GM21528 (cell line): ENCODE data around the gene KLF9.

Source experiments
- ATAC-seq: cut with Tn5 transposase; IDR thresholded peaks from one replicate; pipeline ENCODE4 v1.9.1; 2021; ENCODE audit warnings: mild to moderate bottlenecking, moderate library complexity; ENCODE audit not compliant: unreplicated experiment, low FRiP score

Gene KLF9

DNA sequence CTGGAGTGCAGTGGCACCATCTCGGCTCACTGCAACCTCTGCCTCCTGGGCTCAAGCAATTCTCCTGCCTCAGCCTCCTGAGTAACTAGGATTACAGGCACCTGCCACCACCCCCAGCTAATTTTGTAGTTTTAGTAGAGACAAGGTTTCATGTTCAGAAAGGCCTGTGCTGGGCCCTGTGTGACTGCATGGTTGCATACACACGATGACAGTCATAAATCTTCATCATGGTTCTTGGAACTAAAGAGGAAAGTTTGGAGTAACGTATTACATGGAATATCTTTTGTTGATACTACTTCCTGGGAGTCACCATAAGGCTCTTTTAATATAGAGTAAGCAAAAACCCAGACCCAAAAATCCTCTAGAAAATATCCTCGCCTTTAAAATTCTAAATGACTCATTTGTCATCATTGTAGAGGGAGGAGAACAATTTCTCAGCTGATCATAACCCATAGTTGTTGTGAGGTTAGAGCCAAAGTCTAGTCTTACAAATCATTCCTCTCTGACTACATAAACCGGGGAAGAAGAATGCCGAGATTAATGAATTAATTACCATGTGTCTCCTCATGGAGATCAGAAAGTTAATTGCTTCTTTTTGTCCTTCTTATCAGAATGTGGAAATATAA is 47.0 kb downstream of the KLF9 start:
- ATAC-seq = no peak

DNA sequence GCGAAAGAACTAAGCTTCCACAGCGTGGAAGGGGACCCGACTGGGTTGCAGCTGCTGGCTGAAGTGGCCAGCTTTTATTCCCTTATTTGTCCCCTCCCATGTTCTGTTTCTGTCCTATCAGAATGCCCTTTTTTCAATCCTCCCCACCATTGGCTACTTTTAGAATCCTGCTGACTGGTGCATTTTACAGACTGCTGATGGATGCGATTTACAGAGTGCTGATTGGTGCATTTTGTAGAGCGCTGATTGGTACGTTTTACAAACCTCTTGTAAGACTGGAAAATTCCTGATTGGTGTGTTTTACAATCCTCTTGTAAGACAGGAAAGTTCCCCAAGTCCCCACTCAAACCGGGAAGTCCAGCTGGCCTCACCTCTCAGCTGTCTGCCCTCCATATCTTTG is 50.7 kb downstream of the KLF9 start:
- no peak for ATAC-seq

DNA sequence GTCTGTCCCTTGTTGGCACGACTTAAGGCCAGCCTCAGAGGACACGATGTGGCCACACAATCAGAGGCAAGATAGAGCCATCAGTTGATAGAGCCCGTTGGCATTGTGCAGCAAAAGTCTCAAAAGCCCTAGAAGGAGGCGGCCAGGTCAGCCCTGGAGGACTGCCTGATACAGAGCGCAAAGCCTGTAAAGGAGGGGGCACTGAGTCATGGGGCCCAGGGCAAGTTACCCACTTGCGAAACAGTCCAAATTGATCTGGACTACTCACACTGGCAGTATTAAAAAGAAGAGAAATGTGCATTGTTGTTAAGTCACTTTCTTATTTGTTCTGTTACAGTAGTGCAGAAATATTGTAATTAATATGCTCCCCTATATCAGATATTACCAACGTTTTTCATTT is 51.5 kb downstream of the KLF9 start:
- ATAC-seq = no peak

DNA sequence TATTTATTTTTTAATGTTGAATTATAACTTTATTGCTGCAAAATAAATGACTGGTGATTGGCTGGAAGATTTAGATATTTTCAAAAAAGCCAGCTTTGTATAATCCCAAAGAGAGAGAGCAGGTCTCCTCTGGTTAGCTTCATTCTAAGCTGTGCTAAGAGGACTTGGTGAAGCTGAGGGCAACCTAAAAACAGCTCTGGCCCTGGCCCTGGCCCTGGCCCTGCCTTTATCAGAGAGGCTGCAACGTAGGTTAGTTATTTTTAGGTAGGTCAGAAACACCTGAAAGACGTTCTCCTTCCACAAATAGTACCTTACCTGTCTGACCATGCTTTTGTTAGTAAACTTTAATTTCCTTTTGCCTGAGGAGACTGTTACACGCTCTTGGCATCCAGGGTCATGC is 58.7 kb downstream of the KLF9 start:
- no peak for ATAC-seq

DNA sequence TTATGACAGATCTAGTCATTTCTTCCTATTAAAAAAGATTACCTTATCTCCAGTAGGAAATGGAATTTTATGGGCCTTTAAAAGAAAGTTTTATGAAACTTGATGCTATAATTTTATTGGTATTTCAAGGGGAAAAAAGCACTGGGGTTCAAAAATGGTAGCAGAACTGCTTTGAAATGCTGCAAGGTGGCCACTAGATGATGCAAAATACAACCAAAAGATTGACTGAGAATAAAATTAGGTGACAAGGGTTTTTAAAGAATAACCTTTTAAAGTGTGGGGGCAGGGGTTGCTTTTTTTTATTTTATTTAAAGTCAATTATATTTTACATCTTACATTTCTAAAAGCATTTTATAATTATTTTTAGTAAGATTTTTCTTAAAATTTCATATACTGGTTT is 61.7 kb downstream of the KLF9 start:
- ATAC-seq = no peak

DNA sequence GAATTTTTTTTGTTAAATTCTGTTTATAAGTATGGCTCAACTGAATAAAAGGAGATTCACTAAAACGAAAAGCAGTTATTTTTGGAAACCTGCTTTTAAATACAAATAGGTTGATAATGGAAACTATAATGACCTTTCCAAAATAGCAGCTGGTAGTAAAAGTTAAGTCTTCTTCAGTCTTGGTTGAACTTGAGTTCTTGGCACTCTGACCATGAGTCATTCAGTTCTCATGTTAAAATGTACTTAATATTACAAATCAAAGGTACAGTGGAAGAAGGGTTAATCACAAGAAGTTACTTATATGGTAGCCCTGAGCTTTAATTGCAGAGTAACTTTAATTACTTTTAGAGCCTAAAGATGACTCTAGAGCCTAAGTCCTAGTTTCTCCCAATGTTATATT is 62.1 kb downstream of the KLF9 start:
- ATAC-seq = no peak

DNA sequence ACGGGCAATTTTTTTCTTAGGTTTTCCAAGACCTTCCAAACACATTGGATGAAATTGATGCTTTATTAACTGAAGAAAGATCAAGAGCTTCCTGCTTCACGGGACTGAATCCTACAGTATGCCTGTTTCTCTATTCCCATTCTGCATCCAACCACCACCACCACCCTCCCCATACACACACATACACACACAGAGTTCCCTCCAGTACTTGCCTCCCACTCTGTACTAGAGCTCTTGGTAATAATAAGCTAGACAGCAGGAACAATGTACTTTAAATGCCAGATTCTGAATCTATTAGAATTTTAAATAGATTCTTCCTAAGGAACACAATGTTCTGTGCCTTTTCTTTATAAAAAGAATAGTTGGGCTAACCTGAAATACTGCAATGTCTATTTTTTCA is 67.4 kb downstream of the KLF9 start:
- no peak for ATAC-seq

DNA sequence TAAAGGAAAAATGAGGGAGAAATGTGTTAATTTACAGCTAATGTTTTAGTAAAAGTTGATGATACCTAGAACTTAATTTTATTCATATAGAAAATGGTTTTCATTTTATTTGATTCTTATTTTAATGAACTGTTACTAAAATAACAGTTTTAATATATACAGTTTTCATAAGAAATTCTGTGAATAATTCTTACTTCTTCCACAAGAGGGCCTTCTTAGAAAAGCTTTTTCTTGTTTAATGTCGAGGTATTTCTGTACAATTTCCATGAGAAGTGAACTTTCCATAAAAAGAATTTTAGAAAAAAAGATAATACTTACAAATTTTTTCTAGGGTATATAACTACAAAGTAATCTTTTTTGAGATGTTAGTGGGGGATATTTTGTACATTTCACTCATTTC is 73.9 kb downstream of the KLF9 start:
- ATAC-seq = no peak
